ENCODE results near the gene CGB7.
"Not testable (repeated sequence)": the region's sequence is repeated elsewhere in the genome, so short reads cannot be mapped to it uniquely, and the experiment has no call there.

Gene CGB7

GRCh38 chr19:49019242-49019932 is 38.2 kb downstream of the CGB7 start:
- DNase-seq (ENCODE audit: low read depth), result no peak
- H3K4me3 ChIP-seq (ENCODE audit: low read depth, low read length), result peak overlapping the region; percentile 33

- DNase-seq (ENCODE audit: low read depth), result not testable (repeated sequence)
- H3K4me3 ChIP-seq (ENCODE audit: low read depth, low read length), result peak overlapping the region; percentile 48
Measured at GRCh38 chr19:49018388-49019241, 38.9 kb downstream of the CGB7 start.

GRCh38 chr19:49017666-49018351 is 39.7 kb downstream of the CGB7 start:
- peak overlapping the region; percentile 48 for H3K4me3 ChIP-seq (ENCODE audit: low read depth, low read length)
- no peak for DNase-seq (ENCODE audit: low read depth)

GRCh38 chr19:49017041-49017665 is 40.4 kb downstream of the CGB7 start, which contains the start of gene LHB:
Gene LHB (minus strand): TSS chr19:49017091. CDS start chr19:49017081, 10 bp downstream.
- no peak for DNase-seq (ENCODE audit: low read depth)
- H3K4me3 ChIP-seq (ENCODE audit: low read depth, low read length), result peak within 1 kb of the TSS; percentile 48

GRCh38 chr19:49016067-49016839 is 41.3 kb downstream of the CGB7 start:
- no peak overlapping the region for H3K4me3 ChIP-seq (ENCODE audit: low read depth, low read length)
- DNase-seq (ENCODE audit: low read depth), result no peak

- no peak for DNase-seq (ENCODE audit: low read depth)
- no peak overlapping the region for H3K4me3 ChIP-seq (ENCODE audit: low read depth, low read length)
Measured at GRCh38 chr19:49014870-49015255, 42.7 kb downstream of the CGB7 start.

GRCh38 chr19:49014123-49014869 is 43.3 kb downstream of the CGB7 start:
- DNase-seq (ENCODE audit: low read depth), result no peak

GRCh38 chr19:49011194-49011593 is 46.4 kb downstream of the CGB7 start:
- DNase-seq (ENCODE audit: low read depth), result no peak
- H3K4me3 ChIP-seq (ENCODE audit: low read depth, low read length), result no peak overlapping the region

More at GRCh38 chr19:49014123-49014869, 43.3 kb downstream of the CGB7 start:
- no peak overlapping the region for H3K4me3 ChIP-seq (ENCODE audit: low read depth, low read length)

GRCh38 chr19:49010453-49010852 is 47.1 kb downstream of the CGB7 start:
- no peak overlapping the region for H3K4me3 ChIP-seq (ENCODE audit: low read depth, low read length)
- DNase-seq (ENCODE audit: low read depth), result no peak

GRCh38 chr19:49009828-49010227 is 47.7 kb downstream of the CGB7 start:
- DNase-seq (ENCODE audit: low read depth), result no peak
- H3K4me3 ChIP-seq (ENCODE audit: low read depth, low read length), result no peak overlapping the region

- no peak overlapping the region for H3K4me3 ChIP-seq (ENCODE audit: low read depth, low read length)
- DNase-seq (ENCODE audit: low read depth), result no peak
Measured at GRCh38 chr19:49006905-49007304, 50.6 kb downstream of the CGB7 start.

- H3K4me3 ChIP-seq (ENCODE audit: low read depth, low read length), result no peak overlapping the region
- DNase-seq (ENCODE audit: low read depth), result no peak
Measured at GRCh38 chr19:49004964-49005614, 52.5 kb downstream of the CGB7 start.
